Measurements from ENCODE around the gene ITSN1. TPM values are rescaled to one million over a fixed set of nuclear protein-coding genes. Genes with fewer than 3 reads are reported as not detected.

ITSN1 gene
- total RNA-seq, 1 experiment from 2014 or later: 50.3 TPM

- no peak for DNase-seq (ENCODE audit: low read depth, low spot score)
- H3K9me3 ChIP-seq (ENCODE audit: control insufficient read depth, insufficient read depth, low read depth, low read length): no peaks in the 10 kb centered on the region
- peaks cover 10% of the 10 kb centered on the region for H3K36me3 ChIP-seq (ENCODE audit: control insufficient read depth, insufficient read depth, low read length)
- no peaks in the 10 kb centered on the region for H3K27me3 ChIP-seq (ENCODE audit: control insufficient read depth, insufficient read depth, low read length)
- ATAC-seq: no peak
- no peak overlapping the region for H3K27ac ChIP-seq (ENCODE audit: low read length)
- H3K4me3 ChIP-seq (ENCODE audit: low read depth in 2 of 2, low read length in 2 of 2): no peak overlapping the region
- BruUV-seq (replicated peaks): no TSS peak
- CTCF ChIA-PET: no interaction called here
- TF ChIP-seq REST (IDR thresholded peaks at IDR 0.05; ENCODE audit: insufficient read depth in 1 of 2, low read depth in 2 of 2, low read length in 1 of 2): no peak
- no peak for TF ChIP-seq TCF7L2 (IDR thresholded peaks at IDR 0.05; ENCODE audit: low read depth, low read length)
- TF ChIP-seq SIN3A (IDR thresholded peaks at IDR 0.05; ENCODE audit: borderline replicate concordance, insufficient read depth, low read depth, low read length): no peak
- TF ChIP-seq POLR2AphosphoS5 (IDR thresholded peaks at IDR 0.05; ENCODE audit: low read depth, low read length): no peak
- TF ChIP-seq CTCF (IDR thresholded peaks at IDR 0.05): no peak
- POLR2A ChIA-PET: no interaction called here
- intact Hi-C loops (cut with micrococcal nuclease; ENCODE audit: unreplicated experiment): no loop called here
- in situ Hi-C loops (cut with HindIII; ENCODE audit: low pct_unique_long_range_greater_than_20kb, low sequenced_read_pairs): no loop called here
- no peaks in the 10 kb centered on the region for H3K4me1 ChIP-seq (ENCODE audit: control insufficient read depth, insufficient read depth, low read length)
Measured at GRCh38 chr21:33771976-33772375, 129.7 kb downstream of the ITSN1 start.

GRCh38 chr21:33774551-33774950 lies 132.2 kb downstream of the ITSN1 start:
- CTCF ChIA-PET: no interaction called here
- no peaks in the 10 kb centered on the region for H3K9me3 ChIP-seq (ENCODE audit: control insufficient read depth, insufficient read depth, low read depth, low read length)
- in situ Hi-C loops (cut with HindIII; ENCODE audit: low pct_unique_long_range_greater_than_20kb, low sequenced_read_pairs): no loop called here
- TF ChIP-seq REST (IDR thresholded peaks at IDR 0.05; ENCODE audit: insufficient read depth in 1 of 2, low read depth in 2 of 2, low read length in 1 of 2): no peak
- no peak for TF ChIP-seq CTCF (IDR thresholded peaks at IDR 0.05)
- TF ChIP-seq SIN3A (IDR thresholded peaks at IDR 0.05; ENCODE audit: borderline replicate concordance, insufficient read depth, low read depth, low read length): no peak
- no peak for TF ChIP-seq TCF7L2 (IDR thresholded peaks at IDR 0.05; ENCODE audit: low read depth, low read length)
- TF ChIP-seq POLR2AphosphoS5 (IDR thresholded peaks at IDR 0.05; ENCODE audit: low read depth, low read length): no peak
- no TSS peak for BruUV-seq (replicated peaks)
- intact Hi-C loops (cut with micrococcal nuclease; ENCODE audit: unreplicated experiment): no loop called here
- H3K27ac ChIP-seq (ENCODE audit: low read length): no peak overlapping the region
- H3K36me3 ChIP-seq (ENCODE audit: control insufficient read depth, insufficient read depth, low read length): peaks cover 10% of the 10 kb centered on the region
- ATAC-seq (no peak), DNase-seq (ENCODE audit: low read depth, low spot score) (no peak)
- H3K27me3 ChIP-seq (ENCODE audit: control insufficient read depth, insufficient read depth, low read length): no peaks in the 10 kb centered on the region
- H3K4me3 ChIP-seq (ENCODE audit: low read depth in 2 of 2, low read length in 2 of 2): no peak overlapping the region
- POLR2A ChIA-PET: no interaction called here
- H3K4me1 ChIP-seq (ENCODE audit: control insufficient read depth, insufficient read depth, low read length): no peaks in the 10 kb centered on the region
